GM12872 (cell line): ENCODE data around the gene RBMS1.

Source experiments
- TF ChIP-seq, protein P1 (sequence below): IDR thresholded peaks from 3 replicates; pipeline ENCODE4 v1.5.1; 2011; ENCODE audit warnings: low read depth, mild to moderate bottlenecking, low read length, moderate library complexity; ENCODE audit not compliant: insufficient read depth

The RBMS1 gene

GRCh38 chr2:160467086-160467485 is 26.5 kb downstream of the RBMS1 start:
- TF ChIP-seq, protein P1, sequence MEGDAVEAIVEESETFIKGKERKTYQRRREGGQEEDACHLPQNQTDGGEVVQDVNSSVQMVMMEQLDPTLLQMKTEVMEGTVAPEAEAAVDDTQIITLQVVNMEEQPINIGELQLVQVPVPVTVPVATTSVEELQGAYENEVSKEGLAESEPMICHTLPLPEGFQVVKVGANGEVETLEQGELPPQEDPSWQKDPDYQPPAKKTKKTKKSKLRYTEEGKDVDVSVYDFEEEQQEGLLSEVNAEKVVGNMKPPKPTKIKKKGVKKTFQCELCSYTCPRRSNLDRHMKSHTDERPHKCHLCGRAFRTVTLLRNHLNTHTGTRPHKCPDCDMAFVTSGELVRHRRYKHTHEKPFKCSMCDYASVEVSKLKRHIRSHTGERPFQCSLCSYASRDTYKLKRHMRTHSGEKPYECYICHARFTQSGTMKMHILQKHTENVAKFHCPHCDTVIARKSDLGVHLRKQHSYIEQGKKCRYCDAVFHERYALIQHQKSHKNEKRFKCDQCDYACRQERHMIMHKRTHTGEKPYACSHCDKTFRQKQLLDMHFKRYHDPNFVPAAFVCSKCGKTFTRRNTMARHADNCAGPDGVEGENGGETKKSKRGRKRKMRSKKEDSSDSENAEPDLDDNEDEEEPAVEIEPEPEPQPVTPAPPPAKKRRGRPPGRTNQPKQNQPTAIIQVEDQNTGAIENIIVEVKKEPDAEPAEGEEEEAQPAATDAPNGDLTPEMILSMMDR: no peak

GRCh38 chr2:160465406-160465805 is 28.2 kb downstream of the RBMS1 start:
- TF ChIP-seq, protein P1: no peak

DNA sequence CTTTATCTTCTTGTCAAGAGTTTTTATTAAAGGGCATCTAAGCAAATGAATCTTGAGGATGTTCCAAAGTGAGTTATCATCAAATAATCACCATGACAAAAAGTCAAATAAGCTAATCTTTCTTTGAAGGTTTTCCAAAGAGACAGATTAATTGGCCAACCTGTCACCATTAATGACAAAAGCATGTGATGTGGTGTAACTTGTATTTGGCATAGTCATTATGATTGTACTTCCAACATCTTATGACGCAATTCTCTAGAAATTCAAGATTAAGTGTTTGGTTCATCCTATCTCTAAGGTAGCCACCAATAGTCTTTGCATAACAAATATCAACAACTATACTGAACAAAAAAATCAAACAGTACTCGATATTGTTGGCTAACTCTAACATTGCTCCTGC is 28.6 kb downstream of the RBMS1 start:
- TF ChIP-seq, protein P1: no peak

GRCh38 chr2:160464017-160464416 is 29.6 kb downstream of the RBMS1 start:
- TF ChIP-seq, protein P1: no peak

DNA sequence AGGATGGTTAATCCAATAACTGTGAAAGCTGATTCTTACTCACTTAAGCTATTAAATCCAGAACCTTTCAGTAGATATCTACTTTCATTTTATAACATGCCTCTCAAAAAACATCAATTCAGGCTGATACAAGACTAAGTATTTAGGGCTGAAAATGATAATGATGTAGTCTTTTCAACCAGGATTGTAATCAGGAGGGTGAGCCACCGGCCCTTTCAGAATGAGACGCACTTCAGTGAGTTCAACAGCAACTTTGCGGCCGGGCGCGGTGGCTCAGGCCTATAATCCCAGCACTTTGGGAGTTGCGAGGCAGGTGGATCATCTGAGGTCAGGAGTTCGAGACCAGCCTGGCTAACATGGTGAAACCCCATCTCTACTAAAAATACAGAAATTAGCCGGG is 30.4 kb downstream of the RBMS1 start:
- TF ChIP-seq, protein P1: no peak

DNA sequence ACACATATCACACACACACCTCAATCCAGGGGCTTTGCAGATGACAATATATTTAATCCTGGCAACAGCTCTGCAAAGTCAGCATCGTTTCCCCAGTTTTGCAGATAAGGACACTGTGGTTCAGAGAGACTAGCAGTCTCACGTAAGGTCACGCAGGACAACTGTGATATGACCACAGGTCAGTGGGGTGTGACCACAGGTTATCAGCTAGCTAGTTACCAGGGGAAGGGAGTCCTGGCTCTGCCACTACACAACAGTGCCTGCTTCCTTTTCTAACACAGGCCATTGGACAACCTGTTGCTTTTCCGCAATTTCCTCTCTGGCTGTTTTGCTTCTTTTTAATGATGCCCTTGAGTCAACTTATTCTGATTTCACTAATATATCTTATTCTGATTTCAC is 33.3 kb downstream of the RBMS1 start:
- TF ChIP-seq, protein P1: no peak

GRCh38 chr2:160459538-160460332 is 33.9 kb downstream of the RBMS1 start:
- TF ChIP-seq, protein P1: no peak
